Calu3 (cell line): Measurements from ENCODE around the gene CCT2. TPM values are rescaled to one million over a fixed set of nuclear protein-coding genes. Genes with fewer than 3 reads are reported as not detected.

Experiments used
- BruUV-seq: library from RNA; stranded (reverse); fragments of 400-500 nt; replicated peaks from 2 replicates; lab custom pipeline; 2021; lab: Mats Ljungman, UMichigan
- CTCF ChIA-PET: fragments of 300-600 bp; sonication (Branson Sonifier 250); formaldehyde crosslinking; loops from one replicate; lab custom pipeline; 2022; ENCODE audit warnings: antibody characterized with exemption; lab: Charles Lee
- DNase-seq: peaks from one replicate; pipeline ENCODE4 v3.0.0; 2022
- H3K27ac Mint-ChIP-seq: one replicate; pipeline ENCODE4 v1.8.0; 2022; ENCODE audit warnings: mixed read lengths; ENCODE audit not compliant: unreplicated experiment
- H3K27me3 Mint-ChIP-seq: one replicate; pipeline ENCODE4 v1.8.0; 2022; ENCODE audit warnings: mixed read lengths; ENCODE audit not compliant: unreplicated experiment
- H3K36me3 Mint-ChIP-seq: one replicate; pipeline ENCODE4 v1.8.0; 2022; ENCODE audit warnings: mild to moderate bottlenecking, moderate library complexity, mixed read lengths; ENCODE audit not compliant: insufficient read depth, unreplicated experiment
- H3K4me1 Mint-ChIP-seq: one replicate; pipeline ENCODE4 v1.8.0; 2022; ENCODE audit warnings: mild to moderate bottlenecking, low read depth, mixed read lengths; ENCODE audit not compliant: unreplicated experiment
- H3K4me3 Mint-ChIP-seq: one replicate; pipeline ENCODE4 v1.8.0; 2022; ENCODE audit warnings: mild to moderate bottlenecking, low read depth, moderate library complexity, mixed read lengths; ENCODE audit not compliant: unreplicated experiment
- H3K9me3 Mint-ChIP-seq: one replicate; pipeline ENCODE4 v1.8.0; 2022; ENCODE audit warnings: low read depth, mixed read lengths; ENCODE audit not compliant: unreplicated experiment
- CTCF ChIP-seq: fragments of 200-600 bp; IDR thresholded peaks from one replicate; pipeline ENCODE4 v1.8.0; 2022; ENCODE audit warnings: antibody characterized with exemption; ENCODE audit not compliant: unreplicated experiment
- intact Hi-C: fragments of 100-400 bp; cut with micrococcal nuclease; formaldehyde crosslinking; loops from one replicate; pipeline ENCODE4 v1.10.0; 2022; ENCODE audit not compliant: unreplicated experiment
- total RNA-seq: library from RNA; stranded (reverse); gene quantifications from 2 replicates; pipeline ENCODE4 v1.2.3, GENCODE V29; 2022

The CCT2 gene
- total RNA-seq, 1 experiment from 2014 or later: 410 TPM

DNA sequence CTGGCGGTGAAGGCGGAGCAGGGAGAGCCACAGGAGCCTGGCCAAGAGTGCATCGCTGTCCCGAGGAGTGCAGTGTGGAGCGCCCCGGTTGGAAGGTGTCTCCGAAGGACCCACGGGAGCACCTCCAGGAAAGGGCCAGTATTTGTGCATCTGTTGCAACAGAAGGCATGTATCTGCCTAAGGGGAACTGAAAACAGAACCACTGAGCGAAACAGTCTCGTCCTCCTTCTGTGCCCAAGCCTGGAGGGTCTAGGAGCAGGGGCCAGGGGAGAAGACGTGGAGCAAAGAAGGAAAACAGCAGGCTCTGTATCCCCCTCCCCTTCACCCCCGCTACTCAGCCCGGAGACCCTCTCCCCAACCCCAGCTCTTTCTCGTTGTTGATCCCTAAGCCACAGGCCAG, 30.8 kb downstream of the CCT2 start:
- no peaks in the 10 kb centered on the region for H3K9me3 Mint-ChIP-seq
- DNase-seq: no peak
- H3K36me3 Mint-ChIP-seq: no peaks in the 10 kb centered on the region
- no peaks in the 10 kb centered on the region for H3K4me1 Mint-ChIP-seq
- H3K27ac Mint-ChIP-seq: no peak overlapping the region
- CTCF ChIA-PET: no interaction called here
- no peak for TF ChIP-seq CTCF
- intact Hi-C loops: no loop called here
- no peak overlapping the region for H3K4me3 Mint-ChIP-seq
- BruUV-seq: no TSS peak
- H3K27me3 Mint-ChIP-seq: peaks cover 65% of the 10 kb centered on the region

DNA sequence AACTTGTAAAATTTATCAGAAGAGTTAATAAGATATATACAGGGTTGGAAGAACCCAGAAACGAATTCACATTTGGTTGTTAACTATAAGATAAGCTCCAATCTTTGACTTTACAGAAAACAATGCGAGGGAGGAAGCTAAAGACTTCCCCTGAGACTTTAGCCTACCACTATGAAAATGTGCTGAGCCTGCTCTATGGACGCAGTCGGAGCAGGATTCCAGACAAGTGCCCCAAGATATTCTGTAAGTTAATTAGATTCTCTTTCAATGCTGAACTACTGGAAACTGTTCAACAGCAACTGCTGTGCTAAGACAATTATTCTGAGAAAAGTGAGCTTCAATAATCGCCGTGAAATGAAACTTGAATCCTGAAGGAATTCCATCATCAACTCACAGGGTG, 33.8 kb downstream of the CCT2 start:
- H3K4me3 Mint-ChIP-seq: no peak overlapping the region
- H3K27ac Mint-ChIP-seq: no peak overlapping the region
- no TSS peak for BruUV-seq
- H3K36me3 Mint-ChIP-seq: no peaks in the 10 kb centered on the region
- intact Hi-C loops: no loop called here
- CTCF ChIA-PET: interaction anchor here (1.2 kb wide), 1 partner anchor 9 kb away, joined by 3 read pairs; the partner anchor contains the start of gene LRRC10
- no peaks in the 10 kb centered on the region for H3K9me3 Mint-ChIP-seq
- no peak for DNase-seq
- no peaks in the 10 kb centered on the region for H3K4me1 Mint-ChIP-seq
- no peak for TF ChIP-seq CTCF
- peaks cover 86% of the 10 kb centered on the region for H3K27me3 Mint-ChIP-seq

DNA sequence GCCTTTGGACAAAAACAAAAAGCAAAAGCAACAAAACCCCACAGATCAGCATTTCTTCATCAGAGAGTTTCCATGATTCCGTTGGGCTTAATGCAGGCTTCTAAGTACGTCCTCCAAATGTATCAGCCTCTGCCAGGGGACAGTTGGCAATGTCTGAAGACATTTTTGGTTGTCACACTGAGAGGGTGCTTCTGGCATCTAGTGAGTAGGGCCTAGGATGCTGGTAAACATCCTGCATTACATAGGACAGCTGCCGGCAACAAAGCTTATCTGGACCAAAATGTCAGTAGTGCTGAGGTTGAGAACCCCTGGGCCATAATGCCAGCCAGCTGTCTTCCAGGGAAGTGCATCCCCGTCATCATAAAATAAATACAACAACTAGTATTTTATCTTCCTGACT, 34.8 kb downstream of the CCT2 start:
- H3K4me1 Mint-ChIP-seq: no peaks in the 10 kb centered on the region
- BruUV-seq: no TSS peak
- no peak overlapping the region for H3K27ac Mint-ChIP-seq
- peaks cover 93% of the 10 kb centered on the region for H3K27me3 Mint-ChIP-seq
- H3K36me3 Mint-ChIP-seq: no peaks in the 10 kb centered on the region
- TF ChIP-seq CTCF: no peak
- no peak for DNase-seq
- CTCF ChIA-PET: interaction anchor here (1.2 kb wide), 1 partner anchor 10 kb away, joined by 3 read pairs; the partner anchor contains the start of gene LRRC10
- intact Hi-C loops: no loop called here
- no peaks in the 10 kb centered on the region for H3K9me3 Mint-ChIP-seq
- no peak overlapping the region for H3K4me3 Mint-ChIP-seq

DNA sequence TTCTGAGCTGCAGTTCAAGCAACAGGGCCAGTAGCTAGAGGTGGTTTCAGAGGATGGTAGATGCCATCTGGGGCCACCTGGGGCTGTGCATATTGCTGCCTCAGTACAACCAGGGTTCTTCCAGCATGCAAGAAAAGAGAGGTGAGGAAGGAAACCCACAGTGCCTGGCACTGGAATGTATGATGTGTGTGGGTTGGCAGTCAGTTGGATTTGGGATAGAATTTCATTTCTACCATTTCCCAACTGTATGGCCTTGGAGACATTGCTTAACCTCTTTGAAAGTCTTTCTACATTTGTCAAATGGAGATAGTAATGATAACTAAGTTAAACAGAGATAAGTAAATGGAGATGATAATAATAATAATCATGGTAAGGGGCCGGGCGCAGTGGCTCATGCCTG, 35.7 kb downstream of the CCT2 start:
- DNase-seq: no peak
- CTCF ChIA-PET: no interaction called here
- no TSS peak for BruUV-seq
- Mint-ChIP-seq H3K27me3 (peaks cover 91% of the 10 kb centered on the region), H3K9me3 (no peaks in the 10 kb centered on the region), H3K27ac (no peak overlapping the region), H3K4me3 (no peak overlapping the region), H3K4me1 (no peaks in the 10 kb centered on the region), H3K36me3 (no peaks in the 10 kb centered on the region)
- intact Hi-C loops: no loop called here
- TF ChIP-seq CTCF: no peak
